TTC549 (cell line): ENCODE measurements around the gene CKS1B.

ENCODE experiments used
- FAIRE-seq: peaks from 2 replicates; lab custom pipeline; 2012; peaks lifted over from hg19 to GRCh38; lab: Jason Lieb, UNC

Gene CKS1B

GRCh38 chr1:154987326-154987725 is 12.8 kb downstream of the CKS1B start:
- FAIRE-seq = no peak

- no peak for FAIRE-seq
Measured at GRCh38 chr1:154988058-154988954, 13.8 kb downstream of the CKS1B start.

- no peak for FAIRE-seq
Measured at GRCh38 chr1:154989195-154989860, 14.8 kb downstream of the CKS1B start.

- no peak for FAIRE-seq
Measured at GRCh38 chr1:154990276-154990675, 15.8 kb downstream of the CKS1B start.

- FAIRE-seq = no peak
Measured at GRCh38 chr1:154992721-154993571, 18.5 kb downstream of the CKS1B start.

GRCh38 chr1:154993572-154994268 is 19.2 kb downstream of the CKS1B start, which contains the start of gene LENEP:
TSS of gene LENEP (plus strand) at chr1:154993586. CDS start at chr1:154993608, 22 bp downstream.
- FAIRE-seq = no peak

- no peak for FAIRE-seq
Measured at GRCh38 chr1:154994269-154994587, 19.7 kb downstream of the CKS1B start.

GRCh38 chr1:154994591-154994990 is 20.1 kb downstream of the CKS1B start:
- no peak for FAIRE-seq

GRCh38 chr1:154995301-154995983 is 21.0 kb downstream of the CKS1B start:
- peak; percentile 85 for FAIRE-seq

- FAIRE-seq = no peak
Measured at GRCh38 chr1:154996966-154997701, 22.7 kb downstream of the CKS1B start.

GRCh38 chr1:154998201-154998780 is 23.8 kb downstream of the CKS1B start:
- no peak for FAIRE-seq

GRCh38 chr1:154998818-154999570 is 24.5 kb downstream of the CKS1B start:
- peak; percentile 91 for FAIRE-seq

GRCh38 chr1:154999571-155000410 is 25.3 kb downstream of the CKS1B start:
- FAIRE-seq = no peak

- FAIRE-seq = no peak
Measured at GRCh38 chr1:155000411-155000725, 25.9 kb downstream of the CKS1B start.

GRCh38 chr1:155000726-155001424 is 26.4 kb downstream of the CKS1B start:
- peak; percentile 28 for FAIRE-seq

- FAIRE-seq = no peak
Measured at GRCh38 chr1:155001425-155001674, 26.9 kb downstream of the CKS1B start.

GRCh38 chr1:155001675-155002463 is 27.4 kb downstream of the CKS1B start:
- FAIRE-seq = peak; percentile 93
